Liver (tissue), 9 donors: ENCODE results near the gene SFXN3. TPM values are rescaled to one million over a fixed set of nuclear protein-coding genes. Genes with fewer than 3 reads are reported as not detected.

Source experiments
- DNase-seq: peaks from one replicate; pipeline ENCODE4 v3.0.0-alpha.2; 2017; ENCODE audit warnings: low spot score
- H3K27ac ChIP-seq, 2 donors: one replicate each; pipeline ENCODE4 v1.7.0; 2013; ENCODE audit warnings: inconsistent platforms in 2 of 2, low read length in 2 of 2, control low read depth in 1 of 2, low read depth in 1 of 2, mild to moderate bottlenecking in 1 of 2
- H3K27me3 ChIP-seq, 4 donors: one replicate each; pipeline versions ENCODE4 v1.6.1 to v1.7.0; 2013; ENCODE audit warnings: low read length in 3 of 4, inconsistent platforms in 1 of 4, mild to moderate bottlenecking in 1 of 4, moderate library complexity in 1 of 4; ENCODE audit not compliant: control insufficient read depth in 4 of 4, insufficient read depth in 4 of 4
- H3K36me3 ChIP-seq, 4 donors: one replicate each; pipeline versions ENCODE4 v1.6.1 to v1.7.0; 2013; ENCODE audit warnings: low read length in 3 of 4, mild to moderate bottlenecking in 3 of 4, low read depth in 1 of 4, moderate library complexity in 1 of 4; ENCODE audit not compliant: control insufficient read depth in 4 of 4, insufficient read depth in 3 of 4
- H3K4me1 ChIP-seq, 4 donors: one replicate each; pipeline versions ENCODE4 v1.6.1 to v1.7.0; 2013; ENCODE audit warnings: low read length in 3 of 4, mild to moderate bottlenecking in 3 of 4, moderate library complexity in 1 of 4; ENCODE audit not compliant: control insufficient read depth in 4 of 4, insufficient read depth in 4 of 4
- H3K4me3 ChIP-seq, 3 donors: one replicate each; pipeline versions ENCODE4 v1.6.1 to v1.7.0; 2013; ENCODE audit warnings: low read length in 3 of 3, control low read depth in 1 of 3, low read depth in 1 of 3, mild to moderate bottlenecking in 1 of 3
- H3K9ac ChIP-seq, 2 donors: one replicate each; pipeline ENCODE4 v1.7.0; 2013; ENCODE audit warnings: low read length in 2 of 2, mild to moderate bottlenecking in 2 of 2, moderate library complexity in 2 of 2, control low read depth in 1 of 2, low read depth in 1 of 2
- H3K9me3 ChIP-seq, 4 donors: one replicate each; pipeline versions ENCODE4 v1.6.1 to v1.7.0; 2013; ENCODE audit warnings: low read length in 3 of 4; ENCODE audit not compliant: control insufficient read depth in 4 of 4
- EGR1 ChIP-seq, 2 donors: IDR thresholded peaks; 2 replicates each; pipeline ENCODE4 v1.6.1; 2016 to 2018; ENCODE audit warnings: antibody characterized with exemption in 2 of 2, low read depth in 2 of 2
- FOXA1 ChIP-seq: IDR thresholded peaks from 2 replicates; pipeline ENCODE4 v1.6.1; 2016; ENCODE audit warnings: antibody characterized with exemption
- FOXA2 ChIP-seq: IDR thresholded peaks from 2 replicates; pipeline ENCODE4 v1.6.1; 2016; ENCODE audit warnings: antibody characterized with exemption
- GABPA ChIP-seq, 2 donors: IDR thresholded peaks in 1 of 2; conservative IDR thresholded peaks in 1 of 2; 2 replicates each; pipeline ENCODE4 v1.6.1; 2016; ENCODE audit warnings: antibody characterized with exemption in 2 of 2, mild to moderate bottlenecking in 1 of 2, moderate library complexity in 1 of 2
- HNF4A ChIP-seq, 2 donors: conservative IDR thresholded peaks; 2 replicates each; pipeline ENCODE4 v1.6.1; 2016; ENCODE audit warnings: antibody characterized with exemption in 2 of 2, mild to moderate bottlenecking in 2 of 2
- HNF4G ChIP-seq: IDR thresholded peaks from 2 replicates; pipeline ENCODE4 v1.6.1; 2016; ENCODE audit warnings: antibody characterized with exemption
- JUND ChIP-seq, 2 donors: IDR thresholded peaks; 2 replicates each; pipeline ENCODE4 v1.6.1; 2016; ENCODE audit warnings: antibody characterized with exemption in 2 of 2
- MAX ChIP-seq: IDR thresholded peaks from 2 replicates; pipeline ENCODE4 v1.6.1; 2016; ENCODE audit warnings: antibody characterized with exemption
- RAD21 ChIP-seq, 2 donors: IDR thresholded peaks; 2 replicates each; pipeline ENCODE4 v1.6.1; 2016; ENCODE audit warnings: antibody characterized with exemption in 2 of 2, mild to moderate bottlenecking in 2 of 2
- RXRA ChIP-seq, 2 donors: IDR thresholded peaks; 2 replicates each; pipeline ENCODE4 v1.6.1; 2017 to 2018; ENCODE audit warnings: antibody characterized with exemption in 2 of 2, mild to moderate bottlenecking in 1 of 2
- SP1 ChIP-seq: IDR thresholded peaks from 2 replicates; pipeline ENCODE4 v1.6.1; 2018; ENCODE audit warnings: antibody characterized with exemption, mild to moderate bottlenecking
- TAF1 ChIP-seq: conservative IDR thresholded peaks from 2 replicates; pipeline ENCODE4 v1.6.1; 2016; ENCODE audit warnings: antibody characterized with exemption, mild to moderate bottlenecking
- YY1 ChIP-seq: IDR thresholded peaks from 2 replicates; pipeline ENCODE4 v1.6.1; 2016; ENCODE audit warnings: antibody characterized with exemption, mild to moderate bottlenecking
- WGBS: extraction: QIAGEN DNeasy Blood & Tissue Kit; methylation state at CpG from one replicate; pipeline ENCODE4 v1.1.7; 2013; 5-methylcytosine and 5-hydroxymethylcytosine counted together
- polyA plus RNA-seq, 2 donors: library from polyadenylated mRNA; stranded (reverse) in 1 of 2; unstranded in 1 of 2; fragments of 200-250 nt in 1 of 2; fragments of >200 nt in 1 of 2; fragmentation: Nextera tagmentation in 1 of 2; extraction: Ambion mirVana in 1 of 2; gene quantifications; one replicate each; pipeline versions ENCODE4 v1.2.1 to v1.2.3, GENCODE V29; 2013 to 2015
- total RNA-seq, 2 donors: library from RNA; depleted of rRNA; stranded (reverse); fragments of >200 nt; gene quantifications; one replicate each; pipeline ENCODE4 v1.2.3, GENCODE V29; 2014
- TF ChIP-seq, protein P1 (sequence below): IDR thresholded peaks from 2 replicates; pipeline ENCODE4 v1.6.1; 2016; ENCODE audit warnings: antibody characterized with exemption
- TF ChIP-seq, protein P2 (sequence below): fragments of 150-350 bp; IDR thresholded peaks from 2 replicates; pipeline ENCODE4 v1.5.1; 2017; ENCODE audit warnings: improper control_type of control experiment, low read depth, low read length; ENCODE audit not compliant: missing input control
- TF ChIP-seq, protein P3 (sequence below): IDR thresholded peaks from 2 replicates; pipeline ENCODE4 v1.6.1; 2016; ENCODE audit warnings: antibody characterized with exemption, mild to moderate bottlenecking
- donor health status: healthy.
- donor health status: healthy.
- donor health status: healthy.
- donor health status: healthy.
- donor health status: healthy.

SFXN3 gene
- total and polyA plus RNA-seq, 4 donors: 1.7 to 11.1 (median 6.3) TPM

DNA sequence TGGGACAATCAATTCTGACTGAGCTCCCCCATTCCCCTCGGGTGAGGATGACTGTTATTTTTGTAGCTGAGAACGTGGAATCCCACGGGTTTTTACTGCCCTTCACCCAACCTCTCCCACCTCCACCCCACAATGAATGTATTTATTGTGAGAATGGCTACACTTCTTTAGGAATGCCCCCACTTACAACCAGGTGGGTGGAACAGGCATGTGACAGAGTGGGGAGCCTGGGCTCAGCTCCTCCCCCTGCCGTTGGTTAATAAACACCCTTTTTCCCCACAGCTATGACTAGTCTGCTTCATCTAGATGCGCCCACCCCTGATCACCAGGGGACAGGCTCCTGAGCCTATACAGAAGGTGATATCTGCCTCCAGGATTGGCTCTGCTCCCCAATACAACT lies 45.7 kb upstream of the SFXN3 start:
- TF ChIP-seq JUND (IDR thresholded peaks at IDR 0.05) (no peak), RAD21 (IDR thresholded peaks at IDR 0.05) (peak in 1 of 2 donors; percentile 3), RXRA (IDR thresholded peaks at IDR 0.05) (no peak), MAX (no peak), HNF4A (conservative IDR thresholded peaks at IDR 0.05) (no peak)
- TF ChIP-seq, protein P1, sequence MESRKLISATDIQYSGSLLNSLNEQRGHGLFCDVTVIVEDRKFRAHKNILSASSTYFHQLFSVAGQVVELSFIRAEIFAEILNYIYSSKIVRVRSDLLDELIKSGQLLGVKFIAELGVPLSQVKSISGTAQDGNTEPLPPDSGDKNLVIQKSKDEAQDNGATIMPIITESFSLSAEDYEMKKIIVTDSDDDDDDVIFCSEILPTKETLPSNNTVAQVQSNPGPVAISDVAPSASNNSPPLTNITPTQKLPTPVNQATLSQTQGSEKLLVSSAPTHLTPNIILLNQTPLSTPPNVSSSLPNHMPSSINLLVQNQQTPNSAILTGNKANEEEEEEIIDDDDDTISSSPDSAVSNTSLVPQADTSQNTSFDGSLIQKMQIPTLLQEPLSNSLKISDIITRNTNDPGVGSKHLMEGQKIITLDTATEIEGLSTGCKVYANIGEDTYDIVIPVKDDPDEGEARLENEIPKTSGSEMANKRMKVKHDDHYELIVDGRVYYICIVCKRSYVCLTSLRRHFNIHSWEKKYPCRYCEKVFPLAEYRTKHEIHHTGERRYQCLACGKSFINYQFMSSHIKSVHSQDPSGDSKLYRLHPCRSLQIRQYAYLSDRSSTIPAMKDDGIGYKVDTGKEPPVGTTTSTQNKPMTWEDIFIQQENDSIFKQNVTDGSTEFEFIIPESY: no peak
- peaks cover 4 to 33% (median 28%) of the 10 kb centered on the region in 4 donors for H3K4me1 ChIP-seq
- WGBS: 61% methylated on average over 5 of the region's 5 CpGs
- no peaks in the 10 kb centered on the region for H3K9me3 ChIP-seq
- H3K4me3 ChIP-seq: no peak overlapping the region
- no peak for DNase-seq
- H3K27me3 ChIP-seq: no peaks in the 10 kb centered on the region
- H3K9ac ChIP-seq: no peak overlapping the region
- peaks cover under 1 to 27% (median 12%) of the 10 kb centered on the region in 4 donors for H3K36me3 ChIP-seq
- no peak overlapping the region for H3K27ac ChIP-seq

GRCh38 chr10:100986623-100986951 lies 44.4 kb upstream of the SFXN3 start:
- H3K4me1 ChIP-seq: peaks cover 4 to 33% (median 28%) of the 10 kb centered on the region in 4 donors
- no peaks in the 10 kb centered on the region for H3K27me3 ChIP-seq
- TF ChIP-seq TAF1: no peak
- TF ChIP-seq RXRA (IDR thresholded peaks at IDR 0.05): no peak
- no peak for TF ChIP-seq YY1
- no peak for TF ChIP-seq JUND (IDR thresholded peaks at IDR 0.05)
- TF ChIP-seq, protein P1: no peak
- no peak for TF ChIP-seq HNF4G
- no peak for TF ChIP-seq MAX
- no peak for TF ChIP-seq GABPA (IDR thresholded peaks at IDR 0.05 in 1 of 2, conservative IDR thresholded peaks at IDR 0.05 in 1 of 2)
- TF ChIP-seq, protein P2, sequence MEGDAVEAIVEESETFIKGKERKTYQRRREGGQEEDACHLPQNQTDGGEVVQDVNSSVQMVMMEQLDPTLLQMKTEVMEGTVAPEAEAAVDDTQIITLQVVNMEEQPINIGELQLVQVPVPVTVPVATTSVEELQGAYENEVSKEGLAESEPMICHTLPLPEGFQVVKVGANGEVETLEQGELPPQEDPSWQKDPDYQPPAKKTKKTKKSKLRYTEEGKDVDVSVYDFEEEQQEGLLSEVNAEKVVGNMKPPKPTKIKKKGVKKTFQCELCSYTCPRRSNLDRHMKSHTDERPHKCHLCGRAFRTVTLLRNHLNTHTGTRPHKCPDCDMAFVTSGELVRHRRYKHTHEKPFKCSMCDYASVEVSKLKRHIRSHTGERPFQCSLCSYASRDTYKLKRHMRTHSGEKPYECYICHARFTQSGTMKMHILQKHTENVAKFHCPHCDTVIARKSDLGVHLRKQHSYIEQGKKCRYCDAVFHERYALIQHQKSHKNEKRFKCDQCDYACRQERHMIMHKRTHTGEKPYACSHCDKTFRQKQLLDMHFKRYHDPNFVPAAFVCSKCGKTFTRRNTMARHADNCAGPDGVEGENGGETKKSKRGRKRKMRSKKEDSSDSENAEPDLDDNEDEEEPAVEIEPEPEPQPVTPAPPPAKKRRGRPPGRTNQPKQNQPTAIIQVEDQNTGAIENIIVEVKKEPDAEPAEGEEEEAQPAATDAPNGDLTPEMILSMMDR: no peak
- TF ChIP-seq, protein P3, sequence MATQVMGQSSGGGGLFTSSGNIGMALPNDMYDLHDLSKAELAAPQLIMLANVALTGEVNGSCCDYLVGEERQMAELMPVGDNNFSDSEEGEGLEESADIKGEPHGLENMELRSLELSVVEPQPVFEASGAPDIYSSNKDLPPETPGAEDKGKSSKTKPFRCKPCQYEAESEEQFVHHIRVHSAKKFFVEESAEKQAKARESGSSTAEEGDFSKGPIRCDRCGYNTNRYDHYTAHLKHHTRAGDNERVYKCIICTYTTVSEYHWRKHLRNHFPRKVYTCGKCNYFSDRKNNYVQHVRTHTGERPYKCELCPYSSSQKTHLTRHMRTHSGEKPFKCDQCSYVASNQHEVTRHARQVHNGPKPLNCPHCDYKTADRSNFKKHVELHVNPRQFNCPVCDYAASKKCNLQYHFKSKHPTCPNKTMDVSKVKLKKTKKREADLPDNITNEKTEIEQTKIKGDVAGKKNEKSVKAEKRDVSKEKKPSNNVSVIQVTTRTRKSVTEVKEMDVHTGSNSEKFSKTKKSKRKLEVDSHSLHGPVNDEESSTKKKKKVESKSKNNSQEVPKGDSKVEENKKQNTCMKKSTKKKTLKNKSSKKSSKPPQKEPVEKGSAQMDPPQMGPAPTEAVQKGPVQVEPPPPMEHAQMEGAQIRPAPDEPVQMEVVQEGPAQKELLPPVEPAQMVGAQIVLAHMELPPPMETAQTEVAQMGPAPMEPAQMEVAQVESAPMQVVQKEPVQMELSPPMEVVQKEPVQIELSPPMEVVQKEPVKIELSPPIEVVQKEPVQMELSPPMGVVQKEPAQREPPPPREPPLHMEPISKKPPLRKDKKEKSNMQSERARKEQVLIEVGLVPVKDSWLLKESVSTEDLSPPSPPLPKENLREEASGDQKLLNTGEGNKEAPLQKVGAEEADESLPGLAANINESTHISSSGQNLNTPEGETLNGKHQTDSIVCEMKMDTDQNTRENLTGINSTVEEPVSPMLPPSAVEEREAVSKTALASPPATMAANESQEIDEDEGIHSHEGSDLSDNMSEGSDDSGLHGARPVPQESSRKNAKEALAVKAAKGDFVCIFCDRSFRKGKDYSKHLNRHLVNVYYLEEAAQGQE: no peak
- no peak for TF ChIP-seq EGR1 (IDR thresholded peaks at IDR 0.05; ENCODE audit: low read depth in 2 of 2)
- no peak for TF ChIP-seq SP1
- no peak for TF ChIP-seq FOXA2
- no peak for TF ChIP-seq FOXA1
- no peak for TF ChIP-seq RAD21 (IDR thresholded peaks at IDR 0.05)
- peaks cover 6 to 26% (median 9%) of the 10 kb centered on the region in 4 donors for H3K36me3 ChIP-seq
- H3K9me3 ChIP-seq: no peaks in the 10 kb centered on the region
- H3K4me3 ChIP-seq: peak overlapping the region; percentile 89 to 98 (median 93)
- H3K9ac ChIP-seq: peak overlapping the region in 1 of 2 donors; percentile 87
- no peak overlapping the region for H3K27ac ChIP-seq
- 10% methylated on average over 17 of the region's 17 CpGs for WGBS
- DNase-seq: no peak
